SH-SY5Y (cell line): ENCODE measurements around the gene MAN2B2.

Experiments
- GATA2 ChIP-seq: IDR thresholded peaks from 2 replicates; pipeline ENCODE4 v1.6.1; 2011; ENCODE audit warnings: mild to moderate bottlenecking, low read depth, low read length
- GATA3 ChIP-seq: IDR thresholded peaks from 2 replicates; pipeline ENCODE4 v1.6.1; 2011; ENCODE audit warnings: low read depth, mild to moderate bottlenecking, low read length, moderate library complexity

MAN2B2 gene

DNA sequence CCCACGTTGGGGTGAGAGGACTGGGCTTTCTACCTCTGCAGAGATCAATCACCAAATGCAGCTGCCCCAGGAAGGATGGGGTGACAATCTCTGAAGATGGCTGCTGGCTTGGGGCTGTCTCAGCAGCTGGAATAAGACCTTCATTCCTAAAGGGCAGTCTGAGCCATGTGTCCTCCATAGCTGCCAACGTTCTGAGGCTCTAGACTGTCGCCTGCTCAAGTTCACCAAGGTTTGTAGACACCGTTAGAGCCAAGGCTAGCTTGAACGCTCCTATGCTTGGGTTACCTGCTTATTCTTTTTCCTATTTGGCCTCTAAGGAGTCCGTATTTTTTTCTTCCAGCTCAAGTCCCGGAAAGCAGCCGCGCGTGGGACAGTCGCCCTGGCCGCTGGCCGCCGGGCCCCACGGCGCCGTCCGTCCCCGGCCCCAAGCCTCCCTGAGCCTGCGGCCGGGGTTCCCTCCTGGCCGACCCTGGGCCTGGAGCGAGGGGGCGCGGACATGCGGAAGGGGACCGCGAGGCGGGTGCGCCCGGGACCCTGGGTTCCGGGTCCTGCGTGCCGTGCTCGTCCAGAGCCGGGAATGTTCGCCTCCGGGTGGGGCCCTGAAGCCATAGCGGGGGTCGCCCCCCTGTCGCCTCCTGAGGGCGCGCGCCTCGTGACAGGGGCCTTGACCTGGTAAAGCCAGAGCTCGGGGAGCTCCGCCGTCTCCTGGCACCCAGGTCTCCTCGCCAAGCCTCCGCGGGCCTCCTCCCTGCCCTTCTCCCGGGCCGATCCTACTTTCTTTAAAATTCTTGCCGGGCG is 88.8 kb downstream of the MAN2B2 start:
- TF ChIP-seq GATA3 (no peak), GATA2 (no peak)

DNA sequence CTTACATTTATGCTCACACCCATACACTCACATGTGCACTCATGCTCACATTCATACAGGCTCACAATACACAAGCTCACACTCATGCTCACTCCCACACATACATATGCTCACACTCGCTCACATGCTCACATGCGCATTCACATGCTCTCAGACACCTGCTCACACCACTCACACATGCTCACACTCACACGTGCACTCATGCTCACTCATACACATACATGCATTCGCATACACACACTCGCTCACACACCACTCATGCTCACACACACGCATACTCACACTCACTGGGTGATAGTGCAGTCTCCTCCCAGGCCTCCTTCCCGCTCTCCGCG is 90.3 kb downstream of the MAN2B2 start:
- TF ChIP-seq GATA3, result no peak
- no peak for TF ChIP-seq GATA2

DNA sequence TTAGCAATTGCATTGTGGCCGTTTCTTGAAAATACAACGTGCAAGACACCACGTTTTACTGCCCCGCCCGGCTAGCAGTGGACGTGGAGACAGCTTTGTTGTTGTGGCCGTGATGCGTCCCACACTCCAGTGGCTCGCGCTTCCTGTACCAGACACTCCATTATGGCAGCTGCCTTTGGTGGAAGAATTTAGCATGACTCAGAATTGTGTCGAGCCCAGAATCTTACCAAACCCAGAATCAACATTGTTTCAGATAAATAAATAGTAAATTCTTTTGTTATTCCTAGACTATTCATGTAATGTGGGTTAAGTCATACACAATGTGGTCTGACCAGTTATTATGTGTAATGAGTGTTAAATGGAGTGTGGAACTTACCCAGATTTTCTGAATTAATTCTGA is 93.4 kb downstream of the MAN2B2 start:
- TF ChIP-seq GATA3 (no peak), GATA2 (no peak)

DNA sequence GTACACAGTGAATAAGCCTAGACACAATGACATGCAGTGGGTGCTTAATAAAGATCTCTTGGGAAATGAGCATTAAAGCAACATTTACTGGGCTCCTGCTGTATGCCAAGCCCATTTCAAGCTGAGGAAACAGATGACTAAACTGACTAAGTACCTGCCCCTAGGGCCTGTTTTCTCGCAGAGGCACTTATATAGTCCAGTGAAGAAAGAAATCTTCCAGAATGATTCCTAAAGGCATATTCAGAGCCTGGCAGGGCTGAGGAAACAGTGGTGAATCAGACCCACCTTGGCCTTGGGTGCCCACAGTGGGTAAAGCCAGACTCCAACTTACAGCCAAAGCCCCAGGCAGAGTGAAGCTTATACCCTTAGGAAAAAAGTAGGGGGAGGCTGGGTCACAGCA is 96.7 kb downstream of the MAN2B2 start:
- TF ChIP-seq GATA3 (no peak), GATA2 (no peak)

DNA sequence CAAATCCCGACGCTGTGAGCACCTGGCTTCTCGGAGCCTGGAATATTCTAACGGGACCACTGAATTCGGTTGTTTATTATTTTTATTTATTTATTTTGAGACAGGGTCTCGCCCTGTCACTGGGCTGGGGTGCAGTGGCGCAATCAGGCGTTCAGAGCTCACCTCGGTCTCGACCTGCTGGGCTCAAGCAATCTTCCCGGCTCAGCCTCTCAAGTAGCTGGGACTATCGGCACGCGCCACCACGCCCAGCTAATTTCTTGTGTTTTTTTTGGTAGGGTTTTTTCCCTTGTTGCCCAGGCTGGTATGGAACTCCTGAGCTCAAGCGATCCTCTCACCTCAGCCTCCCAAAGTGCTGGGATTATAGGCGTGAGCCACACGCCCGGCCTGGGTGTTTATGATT is 97.1 kb downstream of the MAN2B2 start:
- no peak for TF ChIP-seq GATA3
- TF ChIP-seq GATA2, result no peak
